K562 (cell line): Measurements from ENCODE around the gene FBXO27. TPM values are rescaled to one million over a fixed set of nuclear protein-coding genes. Genes with fewer than 3 reads are reported as not detected.
A peak's percentile ranks its signal among the peaks of the same experiment; 100 is the strongest.

ENCODE experiments used
- ATAC-seq: fragments of 200-7000 bp; cut with Tn5 transposase; 3 replicates; pipeline ENCODE4 v1.9.1; 2020; ENCODE audit warnings: moderate library complexity
- BruUV-seq: library from RNA; stranded (reverse); fragments of 400-500 nt; replicated peaks from 2 replicates; lab custom pipeline; 2021; lab: Mats Ljungman, UMichigan
- CTCF ChIA-PET: fragments of 300-600 bp; formaldehyde crosslinking; extraction: SDS; loops from one replicate; lab custom pipeline; 2021; ENCODE audit warnings: low intra/inter-chr PET ratio; lab: Yijun Ruan, JAX
- POLR2A ChIA-PET: fragments of 300-600, 350-650 bp; sonication (Branson Sonifier 250); formaldehyde crosslinking; extraction: SDS; loops from one replicate; lab custom pipeline; 2021; ENCODE audit warnings: antibody characterized with exemption, inconsistent platforms; lab: Yijun Ruan, JAX
- DNase-seq, 4 experiments: peaks; one replicate each; pipeline versions ENCODE4 v3.0.0 to v3.0.0-alpha.2; 2011 to 2018; ENCODE audit warnings: low spot score in 3 of 4, mixed read lengths in 3 of 4; ENCODE audit errors: extremely low read depth in 1 of 4
- FAIRE-seq: peaks from 2 replicates; lab custom pipeline; 2011; peaks lifted over from hg19 to GRCh38; lab: Jason Lieb, UNC
- H2AFZ ChIP-seq: 2 replicates; pipeline ENCODE4 v1.6.0; 2011; ENCODE audit warnings: low read depth, low read length, control low read depth, inconsistent platforms
- H3K27ac ChIP-seq: fragments of 200-600 bp; 3 replicates; pipeline ENCODE4 v1.8.0; 2011; ENCODE audit warnings: low read depth, mild to moderate bottlenecking, control low read depth, inconsistent platforms, low read length, moderate library complexity, mixed read lengths; ENCODE audit errors: extremely low read depth
- H3K27me3 ChIP-seq, 2 experiments: fragments of 300-600 bp in 1 of 2; 2 replicates in 1 of 2; 3 replicates in 1 of 2; pipeline versions ENCODE4 v1.6.0 to v1.8.0; 2011; ENCODE audit warnings: inconsistent platforms in 2 of 2, low read length in 2 of 2, mild to moderate bottlenecking in 1 of 2, mixed read lengths in 1 of 2, moderate library complexity in 1 of 2; ENCODE audit not compliant: control insufficient read depth in 2 of 2, insufficient read depth in 2 of 2
- H3K36me3 ChIP-seq: fragments of 300-600 bp; 3 replicates; pipeline ENCODE4 v1.8.0; 2011; ENCODE audit warnings: mild to moderate bottlenecking, low read length, inconsistent platforms; ENCODE audit not compliant: control insufficient read depth, insufficient read depth
- H3K4me1 ChIP-seq, 2 experiments: fragments of 200-600 bp in 1 of 2; replicated peaks in 1 of 2; 2 replicates in 1 of 2; 3 replicates in 1 of 2; pipeline versions ENCODE4 v1.5.1 to v1.8.0; 2011; ENCODE audit warnings: inconsistent platforms in 2 of 2, low read length in 2 of 2, mild to moderate bottlenecking in 1 of 2, mixed read lengths in 1 of 2, moderate library complexity in 1 of 2; ENCODE audit not compliant: control insufficient read depth in 2 of 2, insufficient read depth in 2 of 2
- H3K4me2 ChIP-seq: 2 replicates; pipeline ENCODE4 v1.6.1; 2011; ENCODE audit warnings: low read length, control low read depth, inconsistent platforms, mixed read lengths; ENCODE audit not compliant: insufficient read depth
- H3K4me3 ChIP-seq: fragments of 200-600 bp; sonication (generic), shearing (Covaris generic); 2 replicates; pipeline ENCODE4 v1.5.1; 2016; ENCODE audit warnings: control low read depth, inconsistent platforms
- H3K79me2 ChIP-seq: fragments of 200-600 bp; 3 replicates; pipeline ENCODE4 v1.8.0; 2011; ENCODE audit warnings: low read length, inconsistent platforms; ENCODE audit not compliant: control insufficient read depth, insufficient read depth
- H3K9ac ChIP-seq, 2 experiments: 2 replicates each; pipeline versions ENCODE4 v1.6.0 to v1.6.1; 2011; ENCODE audit warnings: low read depth in 2 of 2, low read length in 2 of 2, control low read depth in 1 of 2, inconsistent platforms in 1 of 2, mild to moderate bottlenecking in 1 of 2, mixed read lengths in 1 of 2; ENCODE audit not compliant: insufficient read depth in 1 of 2
- H3K9me1 ChIP-seq: one replicate; pipeline ENCODE4 v1.6.0; 2011; ENCODE audit warnings: inconsistent platforms, mild to moderate bottlenecking, low read length, moderate library complexity; ENCODE audit not compliant: control insufficient read depth, insufficient read depth
- H3K9me3 ChIP-seq: replicated peaks from 2 replicates; pipeline ENCODE4 v1.5.1; 2011; ENCODE audit warnings: low read depth, low read length, inconsistent platforms; ENCODE audit not compliant: control insufficient read depth, insufficient read depth
- H4K20me1 ChIP-seq: replicated peaks from 2 replicates; pipeline ENCODE4 v1.6.1; 2011; ENCODE audit warnings: low read length, inconsistent platforms, mixed read lengths; ENCODE audit not compliant: control insufficient read depth, insufficient read depth
- BCL6 ChIP-seq: fragments of 250-450 bp; sonication (Bioruptor Pico); IDR thresholded peaks from 2 replicates; pipeline ENCODE4 v1.4.0; 2020
- CBFA2T3 ChIP-seq: fragments of 450-650 bp; IDR thresholded peaks from 2 replicates; pipeline ENCODE4 v1.6.1; 2017
- FOS ChIP-seq: IDR thresholded peaks from 3 replicates; pipeline ENCODE4 v1.6.1; 2011; ENCODE audit not compliant: insufficient read length; ENCODE audit errors: extremely low read depth
- ID3 ChIP-seq, 2 experiments: fragments of 250-450 bp in 1 of 2; fragments of 450-650 bp in 1 of 2; sonication (Bioruptor Pico) in 1 of 2; IDR thresholded peaks; 2 replicates each; pipeline versions ENCODE4 v1.6.1 to v1.8.0; 2016 to 2021; ENCODE audit warnings: mild to moderate bottlenecking in 2 of 2, moderate library complexity in 2 of 2, missing compliant biosample characterization in 1 of 2, missing genetic modification characterization in 1 of 2
- KDM1A ChIP-seq, 2 experiments: fragments of 450-650 bp; IDR thresholded peaks; 2 replicates each; pipeline ENCODE4 v1.6.1; 2016; ENCODE audit warnings: mild to moderate bottlenecking in 2 of 2
- POLR3A ChIP-seq: IDR thresholded peaks from 2 replicates; pipeline ENCODE4 v1.6.1; 2011; ENCODE audit warnings: borderline replicate concordance, mild to moderate bottlenecking, moderate library complexity; ENCODE audit not compliant: insufficient read length, insufficient read depth; ENCODE audit errors: extremely low read depth
- ZNF121 ChIP-seq: sonication (generic); formaldehyde crosslinking; conservative IDR thresholded peaks from 2 replicates; pipeline ENCODE4 v1.8.0; 2022; ENCODE audit warnings: missing genetic modification reagents
- ZNF76 ChIP-seq: fragments of 250-450 bp; sonication (Bioruptor Pico); IDR thresholded peaks from 2 replicates; pipeline ENCODE4 v1.4.0; 2020; ENCODE audit warnings: mild to moderate bottlenecking, moderate library complexity, borderline replicate concordance
- ZNF778 ChIP-seq: fragments of 450-650 bp; formaldehyde crosslinking; IDR thresholded peaks from 2 replicates; pipeline ENCODE4 v1.4.0; 2020; ENCODE audit warnings: mild to moderate bottlenecking, moderate library complexity
- WGBS: fragments of 100-300 bp; shearing (Covaris generic); methylation state at CpG from one replicate; pipeline ENCODE4 v1.1.6; 2016; ENCODE audit warnings: low coverage, mixed read lengths; ENCODE audit not compliant: insufficient coverage; ENCODE audit errors: missing lambda C conversion rate; 5-methylcytosine and 5-hydroxymethylcytosine counted together
- in situ Hi-C: fragments of 300-500 bp; cut with MboI; formaldehyde crosslinking; loops from 4 replicates; pipeline ENCODE4 v1.15.0; 2018; ENCODE audit warnings: inconsistent platforms, mixed read lengths
- intact Hi-C: fragments of 100-400 bp; cut with micrococcal nuclease; formaldehyde crosslinking; loops from 2 replicates; pipeline ENCODE4 v1.14.2; 2022
- polyA plus RNA-seq, 8 experiments: library from polyadenylated mRNA; depleted of rRNA in 4 of 8; stranded (reverse) in 5 of 8; unstranded in 3 of 8; fragments of >200 nt; fragmentation: Nextera tagmentation in 2 of 8; fragmentation: Illumina TruSeq in 1 of 8; extraction: Ambion mirVana in 2 of 8; extraction: Trizol in 1 of 8; gene quantifications; 2 replicates each; pipeline versions ENCODE4 v1.2.1 to v1.2.3, GENCODE V29; 2011 to 2014; ENCODE audit warnings: inconsistent platforms in 1 of 8, missing spikeins in 1 of 8
- total RNA-seq, 7 experiments: library from RNA; depleted of rRNA in 6 of 7; stranded (reverse); fragments of >200 nt in 6 of 7; fragmentation: Illumina TruSeq in 2 of 7; extraction: Trizol in 2 of 7; gene quantifications; 2 replicates each; pipeline versions ENCODE4 v1.2.1 to v1.2.3, GENCODE V29; 2011 to 2021; ENCODE audit warnings: low replicate concordance in 1 of 7
- TF ChIP-seq, protein P1 (sequence below): sonication (generic); formaldehyde crosslinking; IDR thresholded peaks from 2 replicates; pipeline ENCODE4 v1.8.1; 2022; ENCODE audit warnings: missing genetic modification reagents

The FBXO27 gene
- total and polyA plus RNA-seq, 9 of the 15 experiments (the other 6 are each of a cell fraction or from before 2014, with no cell fraction given): 1.8 to 11.0 (median 6.3) TPM

DNA sequence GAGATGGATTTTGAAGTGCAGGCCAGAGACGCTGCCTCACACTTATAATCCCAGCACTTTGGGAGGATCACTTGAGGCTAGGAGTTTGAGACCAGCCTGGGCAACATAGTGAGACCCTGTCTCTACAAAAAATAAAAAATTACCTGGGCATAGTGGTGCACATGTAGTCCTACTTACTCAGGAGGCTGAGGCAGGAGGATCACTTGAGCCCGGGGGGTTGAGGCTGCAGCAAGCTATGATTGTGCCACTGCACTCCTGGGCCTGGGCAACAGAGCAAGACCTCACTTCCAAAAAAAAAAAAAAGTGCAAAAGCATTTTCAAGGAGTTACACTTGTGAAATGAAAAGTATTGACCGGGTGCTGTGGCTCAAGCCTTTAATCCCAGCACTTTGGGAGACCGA is 29.2 kb downstream of the FBXO27 start:
- no peak overlapping the region for H3K9ac ChIP-seq
- H3K4me2 ChIP-seq: no peak overlapping the region
- TF ChIP-seq ZNF121 (CRISPR knock-in tag) (peak; percentile 47; the same call in 1 of the 2 replicates), ZNF778 (no peak)
- no peak for FAIRE-seq
- POLR2A ChIA-PET: no interaction called here
- no peaks in the 10 kb centered on the region for H3K9me3 ChIP-seq
- H3K4me1 ChIP-seq: peaks cover 0 to 5% of the 10 kb centered on the region in 2 experiments; a peak in 1 of 5 replicates
- peaks cover 0 to 2% of the 10 kb centered on the region in 2 experiments; a peak in 1 of 5 replicates for H3K27me3 ChIP-seq
- in situ Hi-C loops (no loop called here), intact Hi-C loops (no loop called here)
- no peak overlapping the region for H3K4me3 ChIP-seq
- H3K27ac ChIP-seq: no peak overlapping the region
- 15% methylated on average over 4 of the region's 4 CpGs for WGBS
- no peaks in the 10 kb centered on the region for H3K36me3 ChIP-seq
- no peaks in the 10 kb centered on the region for H4K20me1 ChIP-seq
- no peak for DNase-seq
- no peaks in the 10 kb centered on the region for H3K9me1 ChIP-seq
- H3K79me2 ChIP-seq: no peaks in the 10 kb centered on the region
- H2AFZ ChIP-seq: no peak overlapping the region
- CTCF ChIA-PET: no interaction called here
- no TSS peak for BruUV-seq
- no peak for ATAC-seq

GRCh38 chr19:39001041-39001440 is 31.3 kb downstream of the FBXO27 start:
- no peak for DNase-seq
- no peaks in the 10 kb centered on the region for H3K9me1 ChIP-seq
- CTCF ChIA-PET: no interaction called here
- ATAC-seq: no peak
- H3K79me2 ChIP-seq: no peaks in the 10 kb centered on the region
- H3K36me3 ChIP-seq: no peaks in the 10 kb centered on the region
- no peak overlapping the region for H3K4me2 ChIP-seq
- H3K27me3 ChIP-seq: peaks cover 0 to 2% of the 10 kb centered on the region in 2 experiments; a peak in 1 of 5 replicates
- in situ Hi-C loops: no loop called here
- H3K9me3 ChIP-seq: no peaks in the 10 kb centered on the region
- no peak overlapping the region for H3K27ac ChIP-seq
- WGBS: 30% methylated on average over 7 of the region's 7 CpGs
- H3K4me3 ChIP-seq: no peak overlapping the region
- no peak for FAIRE-seq
- POLR2A ChIA-PET: interaction anchor here (0.8 to 1.2 kb wide), 2 partner anchors 9 to 10 kb away, joined by 3 read pairs; no protein-coding TSS in a partner anchor
- no peak overlapping the region for H2AFZ ChIP-seq
- peaks cover 0 to 5% of the 10 kb centered on the region in 2 experiments; a peak in 2 of 5 replicates for H3K4me1 ChIP-seq
- no peaks in the 10 kb centered on the region for H4K20me1 ChIP-seq
- intact Hi-C loops: no loop called here
- H3K9ac ChIP-seq: peak overlapping the region in 1 of 2 experiments; percentile 70; a peak in 1 of 4 replicates
- BruUV-seq: no TSS peak
- TF ChIP-seq KDM1A (IDR thresholded peaks at IDR 0.05) (no peak), ZNF76 (no peak), ID3 (CRISPR knock-in tag; IDR thresholded peaks at IDR 0.05) (no peak), ID3 (tag; IDR thresholded peaks at IDR 0.05) (no peak), CBFA2T3 (no peak), POLR3A (no peak), FOS (no peak), BCL6 (CRISPR knock-in tag) (no peak)
- TF ChIP-seq, protein P1, sequence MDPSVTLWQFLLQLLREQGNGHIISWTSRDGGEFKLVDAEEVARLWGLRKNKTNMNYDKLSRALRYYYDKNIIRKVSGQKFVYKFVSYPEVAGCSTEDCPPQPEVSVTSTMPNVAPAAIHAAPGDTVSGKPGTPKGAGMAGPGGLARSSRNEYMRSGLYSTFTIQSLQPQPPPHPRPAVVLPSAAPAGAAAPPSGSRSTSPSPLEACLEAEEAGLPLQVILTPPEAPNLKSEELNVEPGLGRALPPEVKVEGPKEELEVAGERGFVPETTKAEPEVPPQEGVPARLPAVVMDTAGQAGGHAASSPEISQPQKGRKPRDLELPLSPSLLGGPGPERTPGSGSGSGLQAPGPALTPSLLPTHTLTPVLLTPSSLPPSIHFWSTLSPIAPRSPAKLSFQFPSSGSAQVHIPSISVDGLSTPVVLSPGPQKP (CRISPR knock-in tag): no peak
